GM12878 (cell line): ENCODE data around the gene ME1. TPM values are rescaled to one million over a fixed set of nuclear protein-coding genes. Genes with fewer than 3 reads are reported as not detected.

Source experiments
- ATAC-seq: fragments of 200-7000 bp; cut with Tn5 transposase; 3 replicates; pipeline ENCODE4 v1.9.1; 2020; ENCODE audit warnings: mild to moderate bottlenecking, moderate library complexity
- BruUV-seq: library from RNA; stranded (reverse); fragments of 400-500 nt; replicated peaks from 2 replicates; lab custom pipeline; 2021; lab: Mats Ljungman, UMichigan
- CTCF ChIA-PET: fragments of 300-600 bp; sonication (Branson Sonifier 250); formaldehyde crosslinking; extraction: SDS; loops from one replicate; lab custom pipeline; 2021; ENCODE audit warnings: inconsistent platforms; lab: Yijun Ruan, JAX
- POLR2A ChIA-PET: fragments of 350-600 bp; formaldehyde crosslinking; extraction: SDS; loops from one replicate; lab custom pipeline; 2021; ENCODE audit warnings: inconsistent platforms; lab: Charles Lee
- RAD21 ChIA-PET: fragments of 300-600 bp; sonication (Branson Sonifier 250); formaldehyde crosslinking; loops from one replicate; lab custom pipeline; 2023; ENCODE audit warnings: antibody characterized with exemption; ENCODE audit not compliant: unreplicated experiment; lab: Charles Lee
- SMC1A ChIA-PET: fragments of 300-600 bp; sonication (Branson Sonifier 250); formaldehyde crosslinking; loops from one replicate; lab custom pipeline; 2023; ENCODE audit not compliant: unreplicated experiment, uncharacterized antibody; lab: Charles Lee
- DNase-seq: peaks from one replicate; pipeline ENCODE4 v3.0.0-alpha.2; 2011; ENCODE audit warnings: low read depth, low spot score
- FAIRE-seq: peaks from 3 replicates; lab custom pipeline; 2011; peaks lifted over from hg19 to GRCh38; lab: Jason Lieb, UNC
- H2AFZ ChIP-seq: 2 replicates; pipeline ENCODE4 v1.6.0; 2011; ENCODE audit warnings: low read depth, low read length, control low read depth; ENCODE audit not compliant: control insufficient read depth
- H3K27ac ChIP-seq: 2 replicates; pipeline ENCODE4 v1.5.1; 2011; ENCODE audit warnings: control low read depth; ENCODE audit not compliant: control insufficient read depth, insufficient read depth
- H3K27me3 ChIP-seq, 2 experiments: replicated peaks in 1 of 2; 2 replicates each; pipeline versions ENCODE4 v1.6.0 to v1.6.1; 2011; ENCODE audit warnings: low read length in 1 of 2; ENCODE audit not compliant: control insufficient read depth in 2 of 2, insufficient read depth in 2 of 2
- H3K36me3 ChIP-seq, 2 experiments: 2 replicates each; pipeline ENCODE4 v1.5.1; 2011; ENCODE audit warnings: low read length in 1 of 2; ENCODE audit not compliant: control insufficient read depth in 2 of 2, insufficient read depth in 2 of 2
- H3K4me1 ChIP-seq: 2 replicates; pipeline ENCODE4 v1.6.1; 2011; ENCODE audit warnings: mild to moderate bottlenecking, low read length, moderate library complexity, mixed read lengths; ENCODE audit not compliant: control insufficient read depth, insufficient read depth
- H3K4me2 ChIP-seq: 2 replicates; pipeline ENCODE4 v1.6.0; 2011; ENCODE audit warnings: control low read depth; ENCODE audit not compliant: control insufficient read depth, insufficient read depth
- H3K4me3 ChIP-seq: fragments of 200-600 bp; sonication (generic); 2 replicates; pipeline ENCODE4 v1.5.1; 2016
- H3K79me2 ChIP-seq: 2 replicates; pipeline ENCODE4 v1.6.0; 2011; ENCODE audit warnings: low read length; ENCODE audit not compliant: control insufficient read depth, insufficient read depth
- H3K9ac ChIP-seq: 2 replicates; pipeline ENCODE4 v1.8.0; 2011; ENCODE audit warnings: low read length, control low read depth, mixed read lengths; ENCODE audit not compliant: control insufficient read depth, insufficient read depth
- H3K9me3 ChIP-seq: replicated peaks from 3 replicates; pipeline ENCODE4 v1.5.1; 2011; ENCODE audit warnings: mild to moderate bottlenecking, low read length; ENCODE audit not compliant: control insufficient read depth, insufficient read depth
- H4K20me1 ChIP-seq: 2 replicates; pipeline ENCODE4 v1.6.0; 2011; ENCODE audit not compliant: control insufficient read depth, insufficient read depth
- CBFB ChIP-seq: IDR thresholded peaks from 2 replicates; pipeline ENCODE4 v1.6.1; 2016; ENCODE audit warnings: antibody characterized with exemption, low read depth
- CBX5 ChIP-seq: sonication (generic); IDR thresholded peaks from 2 replicates; pipeline ENCODE4 v1.6.1; 2016; ENCODE audit warnings: low read depth, moderate library complexity, mild to moderate bottlenecking, inconsistent platforms
- CEBPB ChIP-seq, 2 experiments: fragments of 150-350 bp in 1 of 2; IDR thresholded peaks; 2 replicates each; pipeline ENCODE4 v1.6.1; 2012 to 2014; ENCODE audit warnings: low read depth in 2 of 2, low read length in 2 of 2, borderline replicate concordance in 1 of 2, inconsistent platforms in 1 of 2
- CREM ChIP-seq: IDR thresholded peaks from 2 replicates; pipeline ENCODE4 v1.6.1; 2014; ENCODE audit warnings: antibody characterized with exemption, low read depth
- IKZF1 ChIP-seq: fragments of 450-650 bp; conservative IDR thresholded peaks from 2 replicates; pipeline ENCODE4 v1.6.1; 2017; ENCODE audit warnings: antibody characterized with exemption, mild to moderate bottlenecking
- IRF4 ChIP-seq: IDR thresholded peaks from 2 replicates; pipeline ENCODE4 v1.6.1; 2011; ENCODE audit warnings: low read depth, low read length
- IRF5 ChIP-seq: fragments of 450-650 bp; IDR thresholded peaks from 2 replicates; pipeline ENCODE4 v1.6.1; 2017; ENCODE audit warnings: borderline replicate concordance
- KDM1A ChIP-seq: fragments of 200-600 bp; sonication (generic); IDR thresholded peaks from 2 replicates; pipeline ENCODE4 v1.6.1; 2016; ENCODE audit warnings: borderline replicate concordance
- MYB ChIP-seq: fragments of 150-350 bp; IDR thresholded peaks from 2 replicates; pipeline ENCODE4 v1.6.1; 2014; ENCODE audit warnings: mild to moderate bottlenecking, low read depth, low read length, borderline replicate concordance
- POLR2AphosphoS2 ChIP-seq: IDR thresholded peaks from 2 replicates; pipeline ENCODE4 v1.6.1; 2011; ENCODE audit warnings: low read depth, mild to moderate bottlenecking, low read length, improper control_type of control experiment, moderate library complexity
- RAD51 ChIP-seq: fragments of 450-650 bp; IDR thresholded peaks from 2 replicates; pipeline ENCODE4 v1.6.1; 2016; ENCODE audit warnings: moderate library complexity, mild to moderate bottlenecking, inconsistent platforms
- SMC3 ChIP-seq: IDR thresholded peaks from 2 replicates; pipeline ENCODE4 v1.6.1; 2011; ENCODE audit warnings: low read length, improper control_type of control experiment, borderline replicate concordance
- SUPT20H ChIP-seq: IDR thresholded peaks from 2 replicates; pipeline ENCODE4 v1.6.1; 2011; ENCODE audit warnings: low read depth, mild to moderate bottlenecking, low read length, moderate library complexity, borderline replicate concordance; ENCODE audit not compliant: control insufficient read depth
- SUZ12 ChIP-seq: fragments of 200-600 bp; sonication (generic); IDR thresholded peaks from one replicate; pipeline ENCODE4 v1.6.1; 2018; ENCODE audit warnings: antibody characterized with exemption, mild to moderate bottlenecking; ENCODE audit not compliant: unreplicated experiment
- TBL1XR1 ChIP-seq: IDR thresholded peaks from 2 replicates; pipeline ENCODE4 v1.6.1; 2012; ENCODE audit warnings: low read depth, low read length, improper control_type of control experiment
- ZNF274 ChIP-seq: IDR thresholded peaks from one replicate; pipeline ENCODE4 v1.8.0; 2011; ENCODE audit not compliant: insufficient read length, insufficient read depth
- ZZZ3 ChIP-seq: IDR thresholded peaks from 2 replicates; pipeline ENCODE4 v1.6.1; 2011; ENCODE audit warnings: low read depth; ENCODE audit not compliant: control insufficient read depth, insufficient read length
- WGBS: methylation state at CpG from one replicate; pipeline ENCODE4 v1.1.6; 2016; ENCODE audit warnings: low lambda C conversion rate; ENCODE audit not compliant: insufficient replicate concordance, insufficient coverage; ENCODE audit errors: missing lambda C conversion rate; 5-methylcytosine and 5-hydroxymethylcytosine counted together
- in situ Hi-C: fragments of 300-500 bp; cut with MboI; formaldehyde crosslinking; loops from 9 replicates; pipeline ENCODE4 v1.14.3; 2018; ENCODE audit warnings: mixed read lengths
- intact Hi-C: fragments of 100-400 bp; cut with micrococcal nuclease; formaldehyde crosslinking; loops from one replicate; pipeline ENCODE4 v1.14.2; 2022; ENCODE audit not compliant: unreplicated experiment
- polyA plus RNA-seq, 11 experiments: library from polyadenylated mRNA; depleted of rRNA in 4 of 11; unstranded in 6 of 11; stranded (reverse) in 5 of 11; fragments of >200 nt; fragmentation: Nextera tagmentation in 4 of 11; fragmentation: Illumina TruSeq in 1 of 11; extraction: Ambion mirVana in 4 of 11; extraction: Trizol in 1 of 11; gene quantifications; 1 replicate in 1 of 11; 2 replicates in 10 of 11; pipeline versions ENCODE4 v1.2.1 to v1.2.3, GENCODE V29; 2011 to 2016; ENCODE audit warnings: inconsistent platforms in 2 of 11, missing spikeins in 2 of 11, low read depth in 1 of 11
- total RNA-seq, 4 experiments: library from RNA; depleted of rRNA in 3 of 4; stranded (reverse); fragments of >200 nt in 3 of 4; fragmentation: Illumina TruSeq in 1 of 4; extraction: Trizol in 1 of 4; gene quantifications; 2 replicates each; pipeline versions ENCODE4 v1.2.1 to v1.2.3, GENCODE V29; 2013 to 2021

Gene ME1
- total and polyA plus RNA-seq, 10 of the 15 experiments (the other 5 are each of a cell fraction or from before 2014, with no cell fraction given), result 3.6 to 11.8 (median 8.4) TPM

GRCh38 chr6:83480470-83480869 is 49.6 kb upstream of the ME1 start:
- no peaks in the 10 kb centered on the region for H3K27me3 ChIP-seq
- TF ChIP-seq SUPT20H (no peak), CBFB (no peak), KDM1A (no peak)
- ChIA-PET CTCF (interaction anchor here (1.7 kb wide), 1 partner anchor 258 kb away, joined by 4 read pairs; no protein-coding TSS in a partner anchor), SMC1A (interaction anchor here (0.8 to 1.4 kb wide), 2 partner anchors 22 to 42 kb away, joined by 3 to 4 read pairs; no protein-coding TSS in a partner anchor), POLR2A (no interaction called here), RAD21 (interaction anchor here (0.7 kb wide), 1 partner anchor 33 kb away, joined by 3 read pairs; no protein-coding TSS in a partner anchor)
- H3K4me1 ChIP-seq, result no peaks in the 10 kb centered on the region
- no peak overlapping the region for H2AFZ ChIP-seq
- H3K4me3 ChIP-seq, result no peak overlapping the region
- H3K79me2 ChIP-seq, result no peaks in the 10 kb centered on the region
- DNase-seq (no peak), FAIRE-seq (no peak), ATAC-seq (no peak)
- H3K27ac ChIP-seq, result no peak overlapping the region
- H3K4me2 ChIP-seq, result no peak overlapping the region
- no peak overlapping the region for H3K9ac ChIP-seq
- no peaks in the 10 kb centered on the region for H4K20me1 ChIP-seq
- BruUV-seq, result no TSS peak
- H3K9me3 ChIP-seq, result no peaks in the 10 kb centered on the region
- WGBS, result 59% methylated on average over 1 of the region's 1 CpG
- intact Hi-C loops (no loop called here), in situ Hi-C loops (no loop called here)
- H3K36me3 ChIP-seq, result no peaks in the 10 kb centered on the region

- Histone ChIP-seq H3K9ac (no peak overlapping the region), H4K20me1 (no peaks in the 10 kb centered on the region), H3K4me2 (no peak overlapping the region), H3K4me1 (no peaks in the 10 kb centered on the region), H3K4me3 (no peak overlapping the region), H3K36me3 (no peaks in the 10 kb centered on the region), H3K27me3 (no peaks in the 10 kb centered on the region), H3K9me3 (no peaks in the 10 kb centered on the region), H3K79me2 (no peaks in the 10 kb centered on the region), H2AFZ (no peak overlapping the region), H3K27ac (no peak overlapping the region)
- ChIA-PET SMC1A (interaction anchor here (1.4 kb wide), 1 partner anchor 20 kb away, joined by 4 read pairs; no protein-coding TSS in a partner anchor), POLR2A (no interaction called here), CTCF (interaction anchor here (0.8 to 1.7 kb wide), 2 partner anchors 35 to 257 kb away, joined by 3 to 4 read pairs; no protein-coding TSS in a partner anchor), RAD21 (no interaction called here)
- DNase-seq, result no peak
- ATAC-seq, result no peak
- no peak for TF ChIP-seq SUZ12
- TF ChIP-seq POLR2AphosphoS2, result no peak
- no peak for TF ChIP-seq CEBPB (IDR thresholded peaks at IDR 0.05; ENCODE audit: borderline replicate concordance in 1 of 2, low read depth in 2 of 2, low read length in 2 of 2)
- no peak for TF ChIP-seq TBL1XR1
- no peak for TF ChIP-seq IKZF1
- TF ChIP-seq ZNF274, result no peak
- TF ChIP-seq MYB, result no peak
- TF ChIP-seq IRF4, result no peak
- no peak for TF ChIP-seq RAD51
- TF ChIP-seq SMC3, result no peak
- no peak for TF ChIP-seq CBX5
- no peak for TF ChIP-seq ZZZ3
- TF ChIP-seq CREM, result no peak
- no peak for TF ChIP-seq IRF5
- intact Hi-C loops (no loop called here), in situ Hi-C loops (no loop called here)
- no TSS peak for BruUV-seq
- WGBS, result 0% methylated on average over 1 of the region's 1 CpG
- FAIRE-seq, result no peak
Observed at GRCh38 chr6:83479389-83479788, 48.5 kb upstream of the ME1 start.
